ENCODE data around the gene AKAP13. TPM values are rescaled to one million over a fixed set of nuclear protein-coding genes. Genes with fewer than 3 reads are reported as not detected.

The AKAP13 gene
- total and polyA plus RNA-seq, 2 experiments from 2014 or later, result 53.1 to 108 TPM

- DNase-seq (ENCODE audit: low read depth in 1 of 2, low spot score in 1 of 2), result no peak
- Histone ChIP-seq H3K4me3 (no peak overlapping the region), H3K4me1 (ENCODE audit: low read depth) (peaks cover 9% of the 10 kb centered on the region), H3K9me3 (ENCODE audit: low read depth) (no peaks in the 10 kb centered on the region), H3K27me3 (no peaks in the 10 kb centered on the region), H3K36me3 (peaks cover 4% of the 10 kb centered on the region), H3K27ac (no peak overlapping the region)
- TF ChIP-seq CTCF (IDR thresholded peaks at IDR 0.05; ENCODE audit: low read depth, low read length), result no peak
Measured at GRCh38 chr15:85630311-85630710, 249.9 kb downstream of the AKAP13 start.

DNA sequence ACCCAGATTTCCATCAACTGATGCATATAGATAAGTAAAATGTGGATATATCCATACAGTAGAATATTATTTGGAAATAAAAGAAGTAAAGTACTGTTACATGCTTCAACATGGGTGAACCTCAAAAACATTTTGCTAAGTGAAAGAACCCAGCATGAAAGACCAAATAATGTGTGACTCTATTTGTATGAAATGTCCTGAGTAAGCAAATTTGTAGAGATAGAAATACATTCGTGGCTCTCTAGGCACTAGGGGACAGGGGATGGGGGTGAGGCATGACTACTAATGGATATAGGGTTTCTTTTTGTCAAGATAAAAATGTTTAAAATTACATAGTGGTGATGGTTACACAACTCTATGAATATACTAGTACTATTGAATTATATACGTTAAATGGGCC is 250.6 kb downstream of the AKAP13 start:
- Histone ChIP-seq H3K36me3 (no peaks in the 10 kb centered on the region), H3K27me3 (no peaks in the 10 kb centered on the region), H3K9me3 (ENCODE audit: low read depth) (no peaks in the 10 kb centered on the region), H3K4me1 (ENCODE audit: low read depth) (peaks cover 9% of the 10 kb centered on the region), H3K27ac (no peak overlapping the region), H3K4me3 (no peak overlapping the region)
- no peak for TF ChIP-seq CTCF (IDR thresholded peaks at IDR 0.05; ENCODE audit: low read depth, low read length)
- DNase-seq (ENCODE audit: low read depth in 1 of 2, low spot score in 1 of 2), result no peak

DNA sequence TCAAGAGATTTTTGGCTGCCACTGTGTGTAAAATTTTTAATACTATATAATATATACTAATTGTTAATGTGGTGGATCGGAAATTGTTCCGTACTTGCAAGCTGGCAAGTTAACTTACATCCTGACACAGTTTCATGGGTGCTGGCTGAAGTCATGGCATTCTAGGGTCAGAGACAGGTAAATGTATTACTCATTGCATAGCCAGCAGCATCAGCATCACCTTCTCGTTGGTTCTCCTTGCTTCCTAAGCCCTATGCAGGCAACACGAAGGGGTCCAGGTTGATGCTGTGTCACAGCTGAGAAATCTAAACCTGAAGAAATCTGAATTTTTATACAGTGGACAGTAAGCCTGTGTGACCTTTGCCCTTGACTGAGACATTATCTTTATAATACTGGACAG is 251.6 kb downstream of the AKAP13 start:
- Histone ChIP-seq H3K4me1 (ENCODE audit: low read depth) (peaks cover 3% of the 10 kb centered on the region), H3K27ac (no peak overlapping the region), H3K36me3 (no peaks in the 10 kb centered on the region), H3K27me3 (no peaks in the 10 kb centered on the region), H3K9me3 (ENCODE audit: low read depth) (no peaks in the 10 kb centered on the region), H3K4me3 (no peak overlapping the region)
- no peak for DNase-seq (ENCODE audit: low read depth in 1 of 2, low spot score in 1 of 2)
- no peak for TF ChIP-seq CTCF (IDR thresholded peaks at IDR 0.05; ENCODE audit: low read depth, low read length)

DNA sequence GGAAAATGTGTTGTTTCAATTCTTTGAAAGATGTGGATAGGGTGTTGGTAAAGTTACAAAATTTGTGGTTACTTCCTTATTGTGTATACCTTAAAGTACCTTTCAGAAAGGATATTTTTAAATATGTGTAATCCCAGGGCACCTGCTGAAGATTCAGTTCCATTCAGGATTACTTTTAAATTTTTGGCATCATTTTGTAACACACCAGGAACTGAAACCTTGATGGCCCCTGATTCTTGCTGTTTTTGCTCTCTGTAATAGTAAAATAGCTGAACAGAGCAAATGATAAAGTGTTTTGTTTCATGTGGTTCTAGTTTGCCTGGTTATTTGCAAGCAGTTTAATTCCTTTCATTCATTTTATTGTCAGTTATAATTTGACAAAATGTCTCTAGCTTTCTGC is 253.5 kb downstream of the AKAP13 start:
- TF ChIP-seq CTCF (IDR thresholded peaks at IDR 0.05; ENCODE audit: low read depth, low read length), result no peak
- DNase-seq (ENCODE audit: low read depth in 1 of 2, low spot score in 1 of 2), result no peak
- Histone ChIP-seq H3K4me1 (ENCODE audit: low read depth) (no peaks in the 10 kb centered on the region), H3K27ac (no peak overlapping the region), H3K4me3 (no peak overlapping the region), H3K36me3 (no peaks in the 10 kb centered on the region), H3K27me3 (no peaks in the 10 kb centered on the region), H3K9me3 (ENCODE audit: low read depth) (no peaks in the 10 kb centered on the region)

GRCh38 chr15:85636351-85636750 is 255.9 kb downstream of the AKAP13 start:
- Histone ChIP-seq H3K36me3 (peaks cover 5% of the 10 kb centered on the region), H3K27me3 (no peaks in the 10 kb centered on the region), H3K4me1 (ENCODE audit: low read depth) (no peaks in the 10 kb centered on the region), H3K9me3 (ENCODE audit: low read depth) (no peaks in the 10 kb centered on the region), H3K27ac (no peak overlapping the region), H3K4me3 (no peak overlapping the region)
- no peak for DNase-seq (ENCODE audit: low read depth in 1 of 2, low spot score in 1 of 2)
- no peak for TF ChIP-seq CTCF (IDR thresholded peaks at IDR 0.05; ENCODE audit: low read depth, low read length)
